Memory B cell (primary cell): Measurements from ENCODE around the gene HELT.
A peak's percentile ranks its signal among the peaks of the same experiment; 100 is the strongest.

Source experiments
- ATAC-seq: fragments of 150-1000 bp; cut with Tn5 transposase; 2 replicates; pipeline ENCODE4 v1.10.0; 2021; ENCODE audit warnings: low read depth, mild to moderate bottlenecking, moderate library complexity
- DNase-seq, 2 donors: peaks; one replicate each; pipeline ENCODE4 v3.0.0; 2022; ENCODE audit warnings: low spot score in 2 of 2
- H3K27ac Mint-ChIP-seq: one replicate; pipeline ENCODE4 v1.8.0; 2022; ENCODE audit warnings: mild to moderate bottlenecking, moderate library complexity, mixed read lengths
- H3K27me3 Mint-ChIP-seq: one replicate; pipeline ENCODE4 v1.8.0; 2022; ENCODE audit warnings: mixed read lengths
- H3K36me3 Mint-ChIP-seq: one replicate; pipeline ENCODE4 v1.8.0; 2022; ENCODE audit warnings: mild to moderate bottlenecking, mixed read lengths
- H3K4me1 Mint-ChIP-seq: one replicate; pipeline ENCODE4 v1.8.0; 2022; ENCODE audit warnings: mixed read lengths
- H3K4me3 Mint-ChIP-seq: one replicate; pipeline ENCODE4 v1.8.0; 2022; ENCODE audit warnings: mild to moderate bottlenecking, moderate library complexity, mixed read lengths
- H3K9me3 Mint-ChIP-seq: one replicate; pipeline ENCODE4 v1.8.0; 2022; ENCODE audit warnings: mixed read lengths

Gene HELT

DNA sequence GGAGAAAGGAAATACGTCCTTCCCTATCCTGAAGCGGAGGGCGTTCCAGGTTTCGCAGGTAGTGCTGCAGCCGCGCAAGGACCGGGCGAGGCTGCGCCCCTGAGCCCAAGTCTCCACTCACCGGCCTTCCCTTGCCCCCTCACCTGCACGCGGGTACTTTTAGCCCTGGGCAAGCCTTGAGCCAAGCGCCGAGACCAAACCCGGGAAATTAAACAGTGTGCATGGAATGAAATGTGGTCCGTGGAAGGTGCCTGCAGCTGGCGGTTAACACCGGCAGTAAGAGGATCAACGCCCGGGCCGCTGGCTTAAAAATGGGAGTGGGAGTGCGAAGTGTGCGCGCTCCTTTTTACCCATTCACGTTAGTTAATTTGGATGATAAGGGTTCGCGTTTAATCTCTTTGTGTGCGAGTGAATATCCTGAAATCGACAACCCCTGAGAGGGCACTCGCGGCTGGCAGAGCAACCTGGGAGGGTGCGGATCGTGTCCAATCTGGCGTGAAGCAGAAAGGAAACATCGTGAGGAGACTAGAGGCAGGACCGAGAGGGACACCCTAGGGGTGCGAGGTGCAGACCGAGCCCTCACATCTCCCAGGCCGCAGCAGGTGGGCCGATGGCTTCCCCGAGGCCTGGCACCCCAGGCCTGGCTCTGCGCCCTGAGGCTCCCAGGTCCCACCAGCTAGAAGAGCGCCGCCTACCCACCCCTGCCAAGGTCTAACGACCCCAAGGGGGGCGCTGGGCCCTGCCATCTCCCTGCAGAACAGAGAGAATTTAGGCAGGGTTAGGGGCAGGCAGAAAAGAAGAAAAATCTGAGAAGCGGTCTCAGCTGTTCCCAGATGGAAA, 2.0 kb upstream of the HELT start:
- DNase-seq (no peak), ATAC-seq (no peak)
- H3K27ac Mint-ChIP-seq: no peak overlapping the region
- H3K9me3 Mint-ChIP-seq: no peaks in the 10 kb centered on the region
- no peak overlapping the region for H3K4me3 Mint-ChIP-seq
- peaks cover 27% of the 10 kb centered on the region for H3K27me3 Mint-ChIP-seq
- H3K36me3 Mint-ChIP-seq: no peaks in the 10 kb centered on the region
- H3K4me1 Mint-ChIP-seq: peaks cover 15% of the 10 kb centered on the region

DNA sequence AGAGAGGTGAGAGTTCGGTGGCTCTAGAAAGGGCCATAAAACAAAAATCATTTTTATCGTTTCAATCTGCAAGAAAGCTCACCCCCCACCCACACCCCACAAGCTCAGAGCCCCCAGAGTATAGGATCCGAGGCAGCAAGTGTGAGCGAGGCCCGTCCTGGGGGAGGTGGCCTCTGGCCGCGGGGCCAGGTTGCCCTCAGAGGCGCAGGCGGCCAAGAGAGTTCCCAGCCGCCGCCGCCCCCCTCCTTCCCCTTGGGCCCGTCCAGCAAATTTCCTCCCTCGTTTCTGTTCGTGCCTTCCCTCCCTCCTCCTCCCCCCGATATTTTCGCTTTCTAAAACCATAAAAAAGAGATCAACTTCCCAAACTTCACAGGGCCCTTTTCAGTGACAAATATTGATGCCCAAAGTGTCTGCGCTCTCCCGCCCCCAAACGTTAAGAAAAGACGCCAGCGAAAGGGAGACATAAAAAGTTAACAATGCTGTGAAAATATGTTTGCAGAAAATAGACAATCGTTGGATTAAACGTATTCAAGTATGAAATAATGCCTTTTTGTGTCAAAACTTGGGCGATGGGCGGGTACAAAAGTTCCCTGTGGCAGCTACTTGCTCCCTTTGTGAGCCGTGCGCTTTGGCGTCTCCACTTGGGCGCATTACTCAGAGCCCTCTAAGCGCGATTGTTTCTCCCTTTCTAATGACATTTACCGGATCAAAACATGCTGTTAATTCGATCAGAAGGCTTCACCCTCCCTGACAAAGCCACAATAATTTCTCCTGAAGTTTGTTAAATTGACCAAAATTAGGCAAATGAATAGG, 1.1 kb upstream of the HELT start:
- peaks cover 15% of the 10 kb centered on the region for H3K4me1 Mint-ChIP-seq
- no peaks in the 10 kb centered on the region for H3K9me3 Mint-ChIP-seq
- ATAC-seq: no peak
- H3K27ac Mint-ChIP-seq: peak overlapping the region; percentile 21
- peaks cover 26% of the 10 kb centered on the region for H3K27me3 Mint-ChIP-seq
- no peaks in the 10 kb centered on the region for H3K36me3 Mint-ChIP-seq
- no peak for DNase-seq
- H3K4me3 Mint-ChIP-seq: no peak overlapping the region

- no peaks in the 10 kb centered on the region for H3K36me3 Mint-ChIP-seq
- no peak overlapping the region for H3K27ac Mint-ChIP-seq
- H3K4me3 Mint-ChIP-seq: peak overlapping the region; percentile 24
- peaks cover 30% of the 10 kb centered on the region for H3K27me3 Mint-ChIP-seq
- peaks cover 13% of the 10 kb centered on the region for H3K4me1 Mint-ChIP-seq
- ATAC-seq (no peak), DNase-seq (no peak)
- no peaks in the 10 kb centered on the region for H3K9me3 Mint-ChIP-seq
Observed at GRCh38 chr4:185018834-185019455, 655 bp downstream of the HELT start.

DNA sequence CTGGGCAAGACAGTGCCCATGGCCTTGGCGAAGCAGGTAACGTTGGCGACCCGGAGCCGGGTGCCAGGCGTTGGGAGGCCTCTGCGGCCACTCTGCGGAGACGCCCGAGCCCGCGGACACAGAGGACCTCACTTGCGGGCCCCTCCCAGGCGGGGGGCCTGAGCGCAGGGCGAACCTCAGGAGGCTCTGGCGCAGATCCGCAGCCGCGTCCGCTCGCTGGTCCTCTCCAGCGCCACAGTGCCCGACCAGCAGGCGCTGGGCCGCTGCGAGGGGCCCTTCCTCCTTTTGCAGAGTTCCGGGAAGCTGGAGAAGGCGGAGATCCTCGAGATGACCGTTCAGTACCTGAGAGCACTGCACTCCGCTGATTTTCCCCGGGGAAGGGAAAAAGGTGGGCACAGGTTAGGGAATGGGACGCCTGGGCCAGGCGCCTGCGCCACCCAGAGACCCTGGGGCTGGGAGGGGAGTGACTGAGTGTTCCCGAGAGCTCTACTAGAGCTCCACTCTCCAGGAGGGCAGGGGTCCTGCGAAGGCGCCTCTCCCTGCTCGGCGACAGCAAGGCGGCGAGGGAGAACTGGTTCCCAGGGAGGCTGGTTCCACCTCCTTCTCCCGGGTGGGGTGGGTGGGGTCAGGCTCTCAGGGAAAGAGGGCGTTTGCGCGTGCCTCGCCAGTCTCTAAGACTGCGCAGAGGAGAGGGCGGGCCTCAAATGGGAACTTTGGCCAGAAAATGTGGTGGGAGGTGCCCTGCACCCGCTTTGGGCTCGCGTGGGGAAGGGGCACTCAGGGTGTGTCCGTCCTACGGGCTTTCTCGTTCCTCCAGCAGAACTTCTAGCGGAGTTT, 1.4 kb downstream of the HELT start:
- no peak overlapping the region for H3K27ac Mint-ChIP-seq
- peaks cover 27% of the 10 kb centered on the region for H3K27me3 Mint-ChIP-seq
- DNase-seq: no peak
- ATAC-seq: no peak
- H3K9me3 Mint-ChIP-seq: no peaks in the 10 kb centered on the region
- no peak overlapping the region for H3K4me3 Mint-ChIP-seq
- no peaks in the 10 kb centered on the region for H3K36me3 Mint-ChIP-seq
- H3K4me1 Mint-ChIP-seq: peaks cover 11% of the 10 kb centered on the region

GRCh38 chr4:185020293-185020808, 2.1 kb downstream of the HELT start:
- ATAC-seq (no peak), DNase-seq (no peak)
- Mint-ChIP-seq H3K4me3 (no peak overlapping the region), H3K27ac (no peak overlapping the region), H3K9me3 (no peaks in the 10 kb centered on the region), H3K27me3 (peaks cover 32% of the 10 kb centered on the region), H3K4me1 (peaks cover 11% of the 10 kb centered on the region), H3K36me3 (no peaks in the 10 kb centered on the region)

- no peak for DNase-seq
- Mint-ChIP-seq H3K36me3 (no peaks in the 10 kb centered on the region), H3K4me1 (peaks cover 11% of the 10 kb centered on the region), H3K27me3 (peaks cover 30% of the 10 kb centered on the region), H3K4me3 (no peak overlapping the region), H3K9me3 (no peaks in the 10 kb centered on the region), H3K27ac (no peak overlapping the region)
- no peak for ATAC-seq
Observed at GRCh38 chr4:185020863-185021761, 2.8 kb downstream of the HELT start.

- H3K36me3 Mint-ChIP-seq: no peaks in the 10 kb centered on the region
- no peaks in the 10 kb centered on the region for H3K9me3 Mint-ChIP-seq
- peaks cover 8% of the 10 kb centered on the region for H3K4me1 Mint-ChIP-seq
- no peak for DNase-seq
- no peak for ATAC-seq
- no peak overlapping the region for H3K4me3 Mint-ChIP-seq
- no peak overlapping the region for H3K27ac Mint-ChIP-seq
- peaks cover 28% of the 10 kb centered on the region for H3K27me3 Mint-ChIP-seq
Observed at GRCh38 chr4:185023471-185023870, 5.2 kb downstream of the HELT start.

DNA sequence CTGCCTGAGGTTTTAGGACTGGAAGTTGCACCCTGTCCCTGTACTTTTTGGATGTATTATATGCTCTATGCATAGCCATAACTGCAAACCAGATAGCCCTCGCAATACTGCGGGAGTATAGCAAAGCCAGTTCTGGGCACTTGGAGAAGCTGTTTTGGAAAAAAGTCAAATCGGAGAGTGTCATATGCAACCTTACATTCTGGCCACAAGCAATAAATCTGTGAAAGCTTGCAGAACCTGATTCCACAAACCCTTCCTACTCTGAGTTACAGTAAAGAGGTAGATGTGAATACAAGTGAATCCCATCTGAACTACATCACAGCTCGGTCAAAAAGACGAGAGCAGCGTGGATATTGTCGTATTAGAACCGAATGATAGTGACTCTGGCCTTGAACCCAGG, 10.3 kb downstream of the HELT start:
- no peaks in the 10 kb centered on the region for H3K9me3 Mint-ChIP-seq
- no peaks in the 10 kb centered on the region for H3K36me3 Mint-ChIP-seq
- DNase-seq: no peak
- no peak overlapping the region for H3K27ac Mint-ChIP-seq
- H3K4me3 Mint-ChIP-seq: no peak overlapping the region
- H3K4me1 Mint-ChIP-seq: no peaks in the 10 kb centered on the region
- no peak for ATAC-seq
- peaks cover 25% of the 10 kb centered on the region for H3K27me3 Mint-ChIP-seq

DNA sequence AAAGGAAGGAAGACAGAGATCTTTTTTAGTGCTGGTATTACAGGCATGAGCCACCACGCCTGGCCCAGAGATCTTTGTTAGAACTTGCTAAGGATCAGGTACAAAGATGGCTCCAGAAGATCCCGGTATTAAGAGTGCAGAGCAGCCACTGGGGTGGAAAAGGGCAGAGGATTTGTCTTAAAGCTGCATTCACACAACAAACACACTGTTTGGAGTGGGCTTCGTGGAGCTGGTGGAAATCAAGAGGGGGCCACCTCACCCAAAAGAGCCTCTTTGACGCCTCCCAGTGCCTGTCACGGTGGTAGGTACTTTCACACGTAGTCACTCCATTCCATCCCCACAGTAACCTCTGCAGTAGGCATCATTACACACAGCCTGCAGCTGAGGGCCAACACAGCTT, 13.3 kb downstream of the HELT start:
- peaks cover 16% of the 10 kb centered on the region for H3K27me3 Mint-ChIP-seq
- no peaks in the 10 kb centered on the region for H3K36me3 Mint-ChIP-seq
- H3K4me1 Mint-ChIP-seq: no peaks in the 10 kb centered on the region
- ATAC-seq (no peak), DNase-seq (no peak)
- no peaks in the 10 kb centered on the region for H3K9me3 Mint-ChIP-seq
- no peak overlapping the region for H3K4me3 Mint-ChIP-seq
- H3K27ac Mint-ChIP-seq: no peak overlapping the region

DNA sequence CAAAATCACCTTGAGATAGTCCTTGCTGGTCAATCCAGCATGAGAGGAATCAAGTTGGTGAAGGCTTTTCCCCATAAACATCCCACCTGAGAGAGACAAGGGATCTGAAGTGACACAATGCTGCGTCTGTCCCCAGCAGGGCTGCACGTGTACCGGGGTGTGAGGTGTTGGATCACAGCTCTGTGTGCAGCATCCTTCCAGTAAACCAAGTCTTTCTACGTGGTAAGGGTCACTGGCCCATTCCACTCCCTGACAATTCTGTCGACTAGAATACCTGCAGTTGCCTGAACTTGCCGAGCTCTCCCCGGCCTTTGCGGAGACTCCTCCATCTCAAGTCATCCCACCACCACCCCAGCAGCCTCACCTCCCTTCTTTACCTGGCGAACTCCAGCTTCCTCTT, 14.8 kb downstream of the HELT start:
- DNase-seq: no peak
- Mint-ChIP-seq H3K27me3 (peaks cover 13% of the 10 kb centered on the region), H3K4me3 (no peak overlapping the region), H3K4me1 (no peaks in the 10 kb centered on the region), H3K36me3 (no peaks in the 10 kb centered on the region), H3K9me3 (no peaks in the 10 kb centered on the region), H3K27ac (no peak overlapping the region)
- ATAC-seq: no peak

GRCh38 chr4:185033950-185034349, 15.7 kb downstream of the HELT start:
- ATAC-seq: no peak
- DNase-seq: no peak
- Mint-ChIP-seq H3K4me1 (no peaks in the 10 kb centered on the region), H3K27me3 (peaks cover 13% of the 10 kb centered on the region), H3K4me3 (no peak overlapping the region), H3K36me3 (no peaks in the 10 kb centered on the region), H3K27ac (no peak overlapping the region), H3K9me3 (no peaks in the 10 kb centered on the region)

GRCh38 chr4:185035284-185035683, 17.0 kb downstream of the HELT start:
- no peaks in the 10 kb centered on the region for H3K9me3 Mint-ChIP-seq
- peaks cover 5% of the 10 kb centered on the region for H3K4me1 Mint-ChIP-seq
- ATAC-seq: no peak
- peaks cover 14% of the 10 kb centered on the region for H3K27me3 Mint-ChIP-seq
- no peak overlapping the region for H3K27ac Mint-ChIP-seq
- no peak for DNase-seq
- H3K36me3 Mint-ChIP-seq: no peaks in the 10 kb centered on the region
- no peak overlapping the region for H3K4me3 Mint-ChIP-seq

DNA sequence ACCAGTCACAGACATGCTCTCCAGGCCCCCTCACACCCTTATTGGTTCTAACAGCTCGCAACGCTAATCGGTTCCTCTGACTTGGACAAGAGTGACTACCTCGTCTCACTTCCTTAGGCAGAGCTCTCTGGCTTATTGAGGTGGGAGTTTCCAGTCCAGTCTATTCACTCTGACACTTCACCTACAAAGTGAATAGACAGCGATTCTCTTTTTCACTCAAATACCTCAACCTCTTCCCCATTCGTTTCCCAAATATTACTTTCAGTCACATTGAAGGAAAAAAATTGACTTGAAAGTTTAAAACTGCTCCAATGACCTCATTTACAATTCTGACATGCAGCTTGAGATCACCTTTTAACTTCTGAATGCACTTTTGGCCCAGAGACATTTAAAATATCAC, 17.7 kb downstream of the HELT start:
- H3K36me3 Mint-ChIP-seq: no peaks in the 10 kb centered on the region
- H3K4me1 Mint-ChIP-seq: peaks cover 5% of the 10 kb centered on the region
- ATAC-seq (no peak), DNase-seq (no peak)
- peaks cover 12% of the 10 kb centered on the region for H3K27me3 Mint-ChIP-seq
- H3K27ac Mint-ChIP-seq: no peak overlapping the region
- H3K4me3 Mint-ChIP-seq: no peak overlapping the region
- no peaks in the 10 kb centered on the region for H3K9me3 Mint-ChIP-seq
